Stimulated activated CD4-positive, alpha-beta T cell treated with anti-CD3 and anti-CD28 coated beads, Interleukin-15, amount 100 ng/mL, for 48 hours (primary cell): ENCODE results near the gene VASP.
A peak's percentile ranks its signal among the peaks of the same experiment; 100 is the strongest.
"Not testable (repeated sequence)": the region's sequence is repeated elsewhere in the genome, so short reads cannot be mapped to it uniquely, and the experiment has no call there.

ENCODE experiments used
- DNase-seq, 2 donors: peaks; one replicate each; pipeline ENCODE4 v3.0.0-alpha.2; 2020; ENCODE audit warnings: low read depth in 2 of 2

The VASP gene

DNA sequence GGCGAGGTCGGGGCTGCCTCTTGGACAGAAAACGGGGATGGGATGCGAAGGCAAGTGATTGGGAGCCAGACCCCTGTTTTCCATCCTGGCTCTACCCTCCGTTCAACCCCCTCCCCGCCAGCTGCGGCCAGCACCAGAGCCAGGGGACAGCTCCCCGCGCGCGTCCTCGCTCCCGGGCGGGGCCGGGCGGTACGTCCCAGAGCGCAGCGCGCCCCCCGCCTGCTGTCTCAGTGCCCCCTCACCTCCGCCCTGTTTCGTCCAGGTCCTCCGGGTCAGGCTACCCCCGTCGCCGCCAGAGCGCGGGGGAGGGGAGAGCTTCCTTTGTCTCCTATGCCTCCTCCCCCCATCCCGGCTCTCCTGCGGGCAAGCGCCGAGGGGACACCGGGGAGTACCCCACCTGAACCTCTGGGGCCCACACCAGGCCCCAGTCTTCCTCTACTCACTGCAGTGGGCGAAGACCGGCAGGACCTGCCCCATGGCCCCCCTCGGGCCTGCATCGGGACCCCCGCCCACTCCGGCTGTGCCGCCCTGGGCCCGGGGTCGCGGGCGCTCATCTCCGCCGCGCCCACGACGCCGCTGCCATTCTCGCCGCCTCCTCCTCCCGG is 10.8 kb upstream of the VASP start:
- DNase-seq: no peak

DNA sequence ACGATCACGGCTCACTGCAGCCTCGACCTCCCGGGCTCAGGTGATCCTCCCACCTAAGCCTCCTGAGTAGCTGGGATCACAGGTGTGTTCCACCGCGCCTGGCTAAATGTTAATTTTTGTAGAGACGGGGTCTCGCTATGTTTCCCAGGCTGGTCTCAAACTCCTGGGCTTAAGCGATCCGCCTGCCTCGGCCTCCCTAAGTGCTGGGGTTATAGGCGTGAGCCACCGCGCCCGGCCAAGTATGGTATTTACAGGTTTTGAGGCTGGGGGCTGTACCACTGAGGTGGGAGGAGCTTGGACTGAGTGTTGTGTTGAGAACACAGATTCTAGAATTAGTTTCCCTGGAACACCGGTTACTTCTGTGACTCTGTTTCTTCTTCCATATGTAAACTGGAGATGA is 9.5 kb upstream of the VASP start:
- DNase-seq: no peak

DNA sequence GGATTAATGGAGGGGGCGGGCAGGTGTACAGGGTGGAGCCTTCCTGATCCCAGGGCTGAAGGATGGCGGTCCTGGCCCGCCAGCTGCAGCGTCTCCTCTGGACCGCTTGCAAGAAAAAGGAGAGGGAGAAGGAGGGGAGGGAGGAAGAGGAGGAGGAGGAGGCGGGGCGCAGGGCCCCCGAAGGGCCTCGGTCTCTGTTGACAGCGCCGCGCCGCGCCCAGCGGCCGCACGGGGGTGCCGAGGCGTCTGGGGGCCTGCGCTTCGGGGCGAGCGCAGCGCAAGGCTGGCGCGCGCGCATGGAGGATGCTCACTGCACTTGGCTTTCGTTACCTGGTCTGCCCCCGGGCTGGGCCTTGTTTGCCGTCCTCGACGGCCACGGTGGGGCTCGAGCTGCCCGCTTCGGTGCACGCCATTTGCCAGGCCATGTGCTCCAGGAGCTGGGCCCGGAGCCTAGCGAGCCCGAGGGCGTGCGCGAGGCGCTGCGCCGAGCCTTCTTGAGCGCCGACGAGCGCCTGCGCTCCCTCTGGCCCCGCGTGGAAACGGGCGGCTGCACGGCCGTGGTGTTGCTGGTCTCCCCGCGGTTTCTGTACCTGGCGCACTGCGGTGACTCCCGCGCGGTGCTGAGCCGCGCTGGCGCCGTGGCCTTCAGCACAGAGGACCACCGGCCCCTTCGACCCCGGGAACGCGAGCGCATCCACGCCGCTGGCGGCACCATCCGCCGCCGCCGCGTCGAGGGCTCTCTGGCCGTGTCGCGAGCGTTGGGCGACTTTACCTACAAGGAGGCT is 8.7 kb upstream of the VASP start, which contains the start of gene PPM1N:
Gene PPM1N (plus strand): TSS at position 33 of the 785 bp plus-strand sequence. CDS start 30 bp downstream, at position 63.
- no peak for DNase-seq

DNA sequence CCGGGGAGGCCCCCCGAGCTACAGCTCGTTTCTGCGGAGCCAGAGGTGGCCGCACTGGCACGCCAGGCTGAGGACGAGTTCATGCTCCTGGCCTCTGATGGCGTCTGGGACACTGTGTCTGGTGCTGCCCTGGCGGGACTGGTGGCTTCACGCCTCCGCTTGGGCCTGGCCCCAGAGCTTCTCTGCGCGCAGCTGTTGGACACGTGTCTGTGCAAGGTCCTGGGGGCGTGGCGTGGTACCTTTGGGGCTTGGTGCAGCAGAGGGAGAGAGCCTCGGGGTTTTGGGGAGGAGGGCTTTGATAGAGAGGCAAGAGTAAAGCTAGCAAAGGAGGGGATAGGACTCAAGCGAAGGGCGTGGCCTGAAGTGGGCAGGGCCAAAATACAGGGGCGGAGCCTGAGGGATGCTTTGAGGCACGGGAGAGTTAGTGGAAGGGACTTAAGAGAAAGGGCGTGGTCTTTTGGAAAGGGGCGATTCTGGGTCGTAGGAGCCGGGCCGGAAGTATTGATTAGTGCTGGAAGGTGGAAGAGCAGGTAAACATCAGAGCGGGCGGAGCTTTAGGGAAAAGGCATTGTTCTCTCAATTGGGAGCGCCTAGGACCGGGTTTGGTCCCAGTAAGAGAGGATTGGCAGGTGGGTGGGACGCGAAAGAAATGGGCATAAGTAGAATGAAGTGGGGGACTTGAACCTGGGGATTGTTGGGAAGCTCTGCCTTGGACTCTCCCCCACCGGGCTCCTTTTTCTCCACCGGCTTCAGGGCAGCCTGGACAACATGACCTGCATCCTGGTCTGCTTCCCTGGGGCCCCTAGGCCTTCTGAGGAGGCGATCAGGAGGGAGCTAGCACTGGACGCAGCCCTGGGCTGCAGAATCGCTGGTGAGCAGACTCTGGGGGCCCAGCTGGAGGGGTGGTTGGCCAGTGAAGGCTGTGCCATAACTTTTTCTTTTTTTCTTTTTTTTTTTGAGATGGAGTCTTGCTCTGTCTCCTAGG is 7.8 kb upstream of the VASP start:
- peak; percentile 55 to 71 for DNase-seq

DNA sequence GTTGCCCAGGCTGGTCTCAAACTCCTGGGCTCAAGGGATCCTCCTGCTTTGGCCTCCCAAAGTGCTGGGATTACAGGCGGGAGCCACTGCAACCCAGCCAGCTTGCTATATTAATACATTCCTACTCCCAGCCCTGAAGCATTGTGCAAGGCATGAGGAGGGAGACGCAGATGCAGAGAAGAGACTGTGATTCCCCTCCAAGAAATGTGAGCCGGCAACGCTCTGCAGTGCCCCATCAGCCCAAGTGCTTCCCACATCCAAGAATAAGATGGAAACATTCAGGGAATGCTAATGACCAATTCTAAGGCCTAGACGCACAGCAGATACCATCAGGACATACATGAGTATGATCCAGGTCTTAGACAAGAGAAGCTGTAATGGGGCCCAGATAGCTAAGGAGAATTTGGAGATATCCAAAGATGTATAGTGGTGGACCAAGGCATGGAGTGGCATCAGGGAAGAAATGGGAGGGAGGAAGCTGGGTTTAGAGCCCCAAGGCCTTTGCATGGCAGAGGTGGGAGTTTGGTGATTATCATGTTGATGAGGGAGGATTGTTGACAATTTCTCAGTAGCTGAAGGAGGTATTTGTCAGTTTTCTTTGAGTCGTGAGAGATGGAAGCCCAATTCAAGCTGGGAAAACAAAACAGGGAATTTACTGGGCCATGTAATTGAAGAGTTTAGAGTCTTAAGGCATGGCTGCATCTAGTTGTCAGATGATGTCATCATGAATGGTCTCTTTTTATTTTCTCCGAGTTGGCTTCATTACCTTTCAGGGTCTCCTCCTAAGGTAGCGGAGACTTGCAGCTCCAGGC is 6.2 kb upstream of the VASP start:
- no peak for DNase-seq

DNA sequence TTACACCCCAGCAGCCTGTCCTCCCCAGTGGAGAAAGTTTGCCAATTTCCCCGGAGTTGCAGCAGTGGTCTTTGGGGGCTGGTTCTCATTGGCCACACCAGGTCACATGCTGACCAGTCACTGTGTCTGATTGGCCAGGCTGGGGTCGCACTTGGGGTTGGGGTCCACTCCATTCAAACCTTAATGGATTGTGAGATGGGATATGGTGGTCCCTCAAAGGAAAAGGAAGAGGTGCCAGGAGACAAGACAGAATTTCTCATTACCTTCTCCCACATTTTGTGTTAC is 5.6 kb upstream of the VASP start:
- no peak for DNase-seq

DNA sequence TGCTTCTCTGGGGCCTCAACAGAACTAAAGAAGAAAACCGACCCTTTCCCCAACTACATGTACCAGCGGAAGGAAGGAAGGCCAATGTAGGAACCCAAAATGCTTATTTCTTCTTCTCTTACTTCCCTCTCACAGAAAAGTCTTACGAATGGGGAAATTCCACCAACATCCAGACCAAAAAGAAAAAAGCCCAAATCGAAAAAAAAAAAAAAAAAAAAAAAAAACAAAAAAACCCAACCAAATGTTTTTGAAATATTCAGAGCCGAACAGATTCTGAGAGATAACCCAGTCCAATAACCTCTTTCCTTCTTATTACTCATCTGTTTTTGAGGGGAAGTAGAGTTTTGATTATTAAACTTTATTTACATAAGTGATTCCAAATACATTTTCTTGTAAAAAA is 5.2 kb upstream of the VASP start:
- DNase-seq: no peak

DNA sequence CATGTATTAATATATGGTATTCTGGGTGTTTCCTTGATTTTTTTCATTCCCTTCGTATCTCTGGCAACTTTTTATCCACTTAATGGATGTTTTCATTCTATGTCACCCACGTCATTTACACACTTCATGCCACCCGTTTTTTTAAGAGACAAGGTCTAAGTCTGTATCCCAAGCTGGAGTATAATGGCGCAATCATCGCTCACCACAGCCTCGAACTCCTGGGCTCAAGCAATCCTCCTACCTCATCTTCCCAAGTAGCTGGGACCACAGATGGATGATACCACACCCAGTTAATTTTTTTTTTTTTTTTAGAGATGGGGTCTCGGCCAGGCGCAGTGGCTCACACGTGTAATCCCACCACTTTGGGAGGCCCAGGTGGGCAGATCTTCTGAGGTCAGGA is 3.4 kb upstream of the VASP start:
- DNase-seq: no peak

DNA sequence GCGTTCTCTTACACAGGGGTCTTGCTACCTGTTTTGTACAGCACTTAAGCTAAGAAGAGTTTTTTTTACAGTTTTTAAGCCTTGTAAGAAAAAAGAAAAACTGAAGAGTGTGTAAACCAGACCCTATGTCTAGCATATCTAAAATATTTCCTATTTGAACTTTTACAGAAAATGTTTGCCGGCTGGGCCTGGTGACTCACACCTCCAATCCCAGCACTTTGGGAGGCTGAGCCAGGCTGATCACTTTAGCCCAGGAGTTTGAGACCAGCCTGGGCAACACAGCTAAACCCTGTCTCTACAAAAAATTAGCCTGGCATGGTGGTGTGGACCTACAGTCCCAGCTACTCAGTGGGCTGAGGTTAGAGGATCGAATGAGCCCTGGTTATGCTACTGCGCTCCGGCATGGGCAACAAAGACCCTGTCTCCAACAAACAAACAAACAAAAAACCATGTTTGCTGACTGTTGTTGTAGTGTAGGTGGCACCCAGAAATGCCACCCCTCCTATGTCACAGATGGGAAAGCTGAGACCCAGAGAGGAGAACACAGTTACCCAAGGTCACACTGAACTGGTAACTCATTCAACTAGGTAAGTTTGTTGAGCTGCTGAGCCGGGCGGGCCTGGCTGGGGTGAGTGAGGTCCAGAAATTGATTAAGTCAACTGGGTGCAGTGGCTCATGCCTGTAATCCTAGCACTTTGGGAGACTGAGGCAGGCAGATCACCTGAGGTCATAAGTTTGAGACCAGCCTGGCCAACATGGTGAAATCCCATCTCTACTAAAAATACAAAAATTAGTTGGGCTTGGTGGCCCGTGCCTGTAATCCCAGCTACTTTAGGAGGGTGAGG is 1.9 kb upstream of the VASP start:
- no peak for DNase-seq

DNA sequence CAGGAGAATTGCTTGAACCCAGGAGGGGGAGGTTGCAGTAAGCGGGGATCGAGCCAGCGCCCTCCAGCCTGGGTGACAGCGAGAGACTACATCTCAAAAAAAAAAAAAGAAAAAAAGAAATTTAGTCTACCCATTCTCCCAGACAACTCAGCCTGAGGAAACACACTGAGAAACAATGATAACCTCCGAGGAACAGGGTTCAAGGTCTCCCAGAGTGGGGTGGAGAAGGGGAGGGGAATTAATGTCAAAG is 1.4 kb upstream of the VASP start:
- no peak for DNase-seq

DNA sequence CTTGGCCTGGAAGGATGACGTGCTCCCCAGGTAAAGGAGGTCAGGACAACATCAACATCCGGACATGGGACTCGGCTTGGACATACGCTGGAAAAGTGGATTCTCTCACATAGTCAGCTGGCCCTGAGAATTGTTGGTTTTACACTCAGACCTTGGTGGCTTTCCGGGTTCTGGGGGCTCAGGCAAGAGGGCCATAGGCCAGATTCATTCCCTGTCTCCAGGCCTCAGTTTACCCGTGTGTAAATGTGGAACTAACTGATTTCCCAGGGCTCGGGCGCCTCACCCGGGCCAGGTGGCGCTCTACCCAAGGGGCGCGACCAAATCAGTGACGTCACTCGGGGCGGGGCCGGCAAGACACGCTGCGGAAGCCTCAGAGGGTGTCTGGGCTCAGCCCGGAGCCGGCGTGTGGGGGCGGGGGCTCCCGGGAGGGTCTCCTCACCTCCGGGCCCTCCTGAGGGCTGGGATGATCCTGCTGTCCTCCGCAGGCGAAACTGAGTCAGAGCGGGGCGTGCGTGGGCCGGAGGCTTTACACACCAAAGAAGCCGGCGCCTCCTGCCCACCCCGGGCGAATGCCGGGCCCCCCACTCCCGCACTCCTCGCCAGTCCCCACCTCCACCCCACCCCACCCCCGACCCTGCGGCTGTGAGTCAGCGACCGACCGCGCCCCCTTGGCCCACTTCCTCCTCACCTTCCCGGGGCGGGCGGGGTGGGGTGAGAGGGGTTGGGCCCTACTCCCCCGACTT is 862 bp upstream of the VASP start:
- peak; percentile 98 to 99 for DNase-seq

DNA sequence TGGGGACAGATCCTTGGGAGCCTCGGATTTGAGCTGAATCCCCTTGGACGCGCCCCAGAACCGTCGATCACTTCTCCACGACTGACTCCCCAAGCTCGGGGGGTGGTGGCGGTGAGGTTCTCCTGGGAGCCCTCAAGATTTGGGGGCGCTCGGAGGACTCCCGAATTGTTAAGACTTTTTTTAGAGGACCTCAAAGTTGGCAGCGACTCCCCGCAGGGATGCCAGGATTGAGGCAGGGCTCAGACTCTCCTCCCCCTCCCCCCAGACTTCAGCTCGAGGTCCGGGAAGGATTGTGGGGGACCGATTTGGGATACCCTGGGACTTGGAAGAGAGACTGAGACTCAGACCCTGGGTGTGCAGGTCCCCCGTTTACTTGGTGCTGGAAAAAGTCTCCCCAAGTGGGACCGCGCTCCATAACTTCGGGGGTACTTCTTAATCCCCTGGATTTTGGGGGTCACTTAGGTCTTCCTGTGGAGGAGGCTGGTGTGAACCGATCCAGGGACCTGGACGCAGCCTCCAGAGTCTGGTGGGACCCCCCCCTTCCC is 665 bp downstream of the VASP start:
- DNase-seq: no peak

DNA sequence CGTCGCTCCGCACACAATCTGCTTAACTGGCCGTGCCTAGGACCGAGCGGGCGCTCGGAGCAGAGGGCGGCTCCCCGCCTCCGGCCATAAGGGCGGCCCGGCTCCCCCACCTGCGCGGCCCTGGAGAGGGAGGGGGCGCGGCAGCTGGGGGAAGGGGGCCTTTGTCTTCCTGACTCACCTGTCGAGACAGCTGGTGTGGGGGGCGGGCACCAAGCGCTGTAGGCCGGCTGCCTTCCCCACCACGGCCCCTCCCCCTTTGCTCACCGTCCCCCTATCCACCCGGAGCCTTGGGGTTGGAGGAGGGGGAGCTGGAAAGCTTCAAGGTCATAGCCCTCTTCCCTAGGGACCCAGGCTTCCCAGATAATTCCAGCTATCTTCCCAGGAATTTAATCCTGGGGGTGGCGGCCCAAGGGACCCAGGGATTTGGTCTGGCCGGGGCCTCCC is 1.2 kb downstream of the VASP start:
- no peak for DNase-seq

DNA sequence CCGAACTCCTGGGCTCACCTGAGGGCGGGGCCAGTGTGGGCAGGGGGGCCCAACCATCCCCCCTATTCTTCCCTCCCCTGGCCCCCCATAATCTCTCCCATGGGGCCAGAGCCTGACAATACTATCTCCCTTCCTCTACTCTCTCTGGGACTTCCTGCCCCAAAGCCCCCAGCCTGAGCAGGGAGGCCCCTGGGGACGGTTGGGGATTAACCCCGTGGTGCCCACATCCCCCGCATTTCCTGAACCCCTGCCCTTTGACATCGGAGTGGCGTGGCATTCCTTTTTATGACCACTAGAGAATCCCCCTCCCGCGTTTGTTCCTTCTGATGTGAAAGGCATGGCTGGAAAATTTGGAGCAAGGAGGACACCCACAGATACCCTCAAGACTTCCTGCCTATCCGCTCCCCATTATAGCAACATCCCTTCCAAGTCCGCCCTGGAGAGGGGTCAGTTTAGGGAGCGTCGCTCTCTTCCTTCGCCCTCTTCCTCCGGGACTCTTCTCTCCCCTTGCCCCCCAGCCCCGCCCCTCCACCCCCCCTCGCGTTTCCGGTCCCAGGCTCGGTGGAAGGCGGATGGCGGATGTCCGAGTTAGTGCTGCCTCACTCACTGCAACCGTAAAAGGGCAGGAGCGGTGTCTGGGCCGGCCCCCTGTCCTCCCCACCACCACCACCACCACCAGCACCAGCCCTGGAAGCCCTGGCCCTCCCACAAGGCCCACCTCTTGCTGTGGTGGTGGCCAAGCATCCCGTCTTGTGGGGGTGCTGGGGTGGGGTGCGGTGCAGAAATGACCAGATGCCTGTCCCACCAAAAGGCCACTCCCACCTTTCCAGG is 1.8 kb downstream of the VASP start:
- DNase-seq: no peak

DNA sequence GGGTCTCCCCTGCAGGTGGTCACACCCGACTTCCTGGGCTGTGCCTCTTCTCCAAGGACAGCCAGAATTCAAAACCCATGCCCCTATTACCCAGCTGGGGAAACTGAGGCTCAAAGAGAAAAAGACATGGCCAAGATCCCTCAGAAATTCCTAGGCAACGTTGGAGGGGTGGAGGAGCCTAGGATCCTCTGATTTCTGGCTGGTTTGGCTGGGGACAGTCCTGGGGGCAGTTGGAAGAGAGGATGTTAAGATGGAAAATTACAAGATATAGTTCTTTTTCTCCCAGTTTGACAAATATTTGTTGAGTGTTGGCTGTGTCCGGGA is 2.4 kb downstream of the VASP start:
- DNase-seq: no peak

DNA sequence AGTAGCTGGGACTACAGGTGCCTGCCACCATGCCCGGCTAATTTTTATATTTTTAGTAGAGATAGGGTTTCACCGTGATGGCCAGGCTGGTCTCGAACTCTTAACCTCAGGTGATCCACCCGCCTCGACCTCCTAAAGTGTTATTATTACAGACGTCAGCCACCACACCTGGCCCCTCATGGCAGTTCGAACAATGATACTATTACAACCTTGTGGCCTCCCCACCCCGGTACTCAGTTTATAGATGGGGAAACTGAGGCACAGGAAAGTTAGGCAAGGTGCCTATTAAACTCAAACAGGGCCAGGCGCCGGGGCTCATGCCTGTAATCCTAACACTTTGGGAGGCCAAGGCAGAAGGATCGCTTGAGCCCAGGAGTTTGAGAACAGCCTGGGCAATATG is 3.1 kb downstream of the VASP start:
- not testable (repeated sequence) for DNase-seq

DNA sequence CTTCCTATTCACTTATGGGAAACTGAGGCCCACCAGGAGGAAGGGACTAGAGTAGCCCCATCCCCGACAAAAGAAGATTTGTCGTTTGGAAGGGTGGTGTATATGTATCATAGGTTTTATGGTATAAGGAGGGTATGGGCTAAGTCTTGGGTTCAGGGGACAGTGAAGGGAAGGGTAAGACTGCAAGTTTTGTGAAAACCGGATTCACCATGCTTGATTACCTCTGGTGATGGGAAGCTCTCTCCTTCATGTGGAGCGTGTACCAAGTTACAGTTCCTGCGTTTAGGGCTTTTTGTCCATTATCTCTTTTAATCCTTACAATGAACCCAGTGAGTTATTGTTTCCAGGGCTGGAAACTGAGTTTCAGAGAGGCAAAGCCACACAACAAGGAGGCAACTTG is 3.8 kb downstream of the VASP start:
- no peak for DNase-seq

DNA sequence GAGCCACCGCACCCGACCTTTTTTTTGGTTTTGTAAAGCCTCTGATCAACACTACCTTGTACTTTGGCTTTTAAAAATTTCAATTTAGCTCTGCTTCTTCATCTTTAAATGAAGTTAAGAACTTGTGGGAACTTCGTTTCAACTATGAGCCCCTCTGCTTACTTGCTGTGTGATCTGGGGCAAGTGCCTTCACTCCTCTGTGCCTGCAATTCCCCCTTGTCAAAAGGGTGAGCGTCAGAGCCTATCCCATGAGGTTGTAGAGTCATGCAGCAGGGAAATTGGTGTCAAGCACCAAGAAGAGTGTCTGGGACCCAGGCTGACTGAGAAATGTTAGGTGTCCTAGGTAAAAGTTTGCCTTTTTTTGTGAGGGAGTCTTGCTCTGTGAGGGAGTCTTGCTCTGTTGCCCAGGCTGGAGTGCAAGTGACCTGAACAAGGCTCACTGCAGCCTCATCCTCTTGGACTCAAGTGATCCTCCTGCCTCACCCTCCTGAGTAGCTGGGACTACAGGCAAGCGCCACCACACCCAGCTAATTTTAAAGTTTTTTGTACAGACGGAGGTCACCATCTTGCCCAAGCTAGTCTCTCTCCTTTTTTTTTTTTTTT is 5.7 kb downstream of the VASP start:
- no peak for DNase-seq
